ENCODE data around the gene CPN1. TPM values are rescaled to one million over a fixed set of nuclear protein-coding genes. Genes with fewer than 3 reads are reported as not detected.

Gene CPN1
- total RNA-seq, 1 experiment from 2014 or later, result not detected

DNA sequence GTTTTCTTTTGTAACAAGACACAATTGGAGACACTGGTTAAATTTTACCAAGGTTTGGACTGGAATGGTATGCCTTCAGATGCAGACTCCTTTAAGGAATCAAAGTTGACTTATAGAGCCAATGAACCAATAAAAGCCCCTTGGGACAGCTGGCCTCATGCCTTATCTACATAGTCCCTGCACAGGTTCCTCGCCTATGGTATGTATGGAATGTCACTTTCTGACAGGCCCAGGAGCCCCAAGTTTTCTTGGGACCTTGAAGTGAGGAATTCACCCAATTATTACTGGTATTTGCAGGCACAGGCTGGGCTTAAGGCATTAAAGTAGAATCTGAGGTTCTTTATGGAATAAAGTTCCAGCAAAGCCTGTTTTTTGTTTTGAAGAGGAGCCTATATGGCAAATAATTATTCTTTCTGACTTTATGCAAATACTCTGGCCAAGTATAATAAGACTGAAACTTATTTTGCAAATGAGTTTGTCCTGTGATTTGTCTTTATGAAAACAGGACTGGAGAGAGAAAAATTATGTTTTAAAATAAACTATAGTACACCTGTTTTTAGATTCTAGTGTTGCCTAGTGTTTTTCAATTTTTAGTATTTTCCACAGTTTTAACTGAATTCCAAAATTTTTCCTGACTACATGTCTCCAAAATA is 47.8 kb downstream of the CPN1 start:
- H4K20me1 ChIP-seq (ENCODE audit: control insufficient read depth, insufficient read depth, insufficient read length), result no peaks in the 10 kb centered on the region
- no peak overlapping the region for H2AFZ ChIP-seq (ENCODE audit: low read length)
- no peaks in the 10 kb centered on the region for H3K23me2 ChIP-seq (ENCODE audit: insufficient read length, low read depth, low read length, poor library complexity, severe bottlenecking)
- no peak overlapping the region for H4K5ac ChIP-seq (ENCODE audit: insufficient read length, low read depth, low read length)
- no peak overlapping the region for H3K4ac ChIP-seq (ENCODE audit: low read depth, low read length)
- no peak overlapping the region for H3K4me2 ChIP-seq (ENCODE audit: insufficient read depth, insufficient read length, low read length)
- Mint-ChIP-seq H3K27ac (no peak overlapping the region), H3K9me3 (peaks cover 4 to 7% of the 10 kb centered on the region in 2 experiments; a peak in 3 of 5 replicates), H3K27me3 (ENCODE audit: low read depth) (no peaks in the 10 kb centered on the region; the same call in 1 of the 2 replicates), H3K4me1 (peaks cover 11 to 20% of the 10 kb centered on the region in 2 experiments), H3K36me3 (ENCODE audit: insufficient read depth in 1 of 3, low read depth in 3 of 3) (peaks cover 0 to 4% (median 2%) of the 10 kb centered on the region in 3 experiments; a peak in 4 of 7 replicates), H3K4me3 (no peak overlapping the region)
- H2BK12ac ChIP-seq (ENCODE audit: insufficient read length, low read depth, low read length), result no peak overlapping the region
- H2AK5ac ChIP-seq (ENCODE audit: insufficient read length, low read length), result no peak overlapping the region
- H2BK15ac ChIP-seq (ENCODE audit: low read depth, low read length), result no peak overlapping the region
- H2BK120ac ChIP-seq (ENCODE audit: low read depth, low read length, poor library complexity, severe bottlenecking), result no peak overlapping the region
- no peaks in the 10 kb centered on the region; the same call in 1 of the 2 replicates for H3K4me1 ChIP-seq (ENCODE audit: insufficient read depth, low read length)
- H3K9me3 ChIP-seq (ENCODE audit: control insufficient read depth, low read depth, low read length), result no peaks in the 10 kb centered on the region
- no peak overlapping the region for H3K27ac ChIP-seq (ENCODE audit: insufficient read length, low read depth, low read length)
- H3K79me1 ChIP-seq (ENCODE audit: insufficient read depth, low read depth, low read length, poor library complexity, severe bottlenecking), result no peaks in the 10 kb centered on the region
- WGBS (ENCODE audit: extremely low coverage, insufficient read length, low lambda C conversion rate), result no CpG with 5 or more reads among the region's 1 CpG
- H2BK20ac ChIP-seq (ENCODE audit: low read depth, low read length, poor library complexity, severe bottlenecking), result no peak overlapping the region
- H3K18ac ChIP-seq (ENCODE audit: insufficient read length, low read depth, low read length), result no peak overlapping the region
- no peak overlapping the region for H3K56ac ChIP-seq (ENCODE audit: insufficient read length, low read depth, low read length)
- no peak overlapping the region for H3T11ph ChIP-seq (ENCODE audit: low read length)
- DNase-seq, result no peak
- no peak overlapping the region for H4K91ac ChIP-seq (ENCODE audit: insufficient read length, low read depth, low read length)
- no peaks in the 10 kb centered on the region for H3K79me2 ChIP-seq (ENCODE audit: insufficient read depth, low read length)
- H2BK5ac ChIP-seq (ENCODE audit: insufficient read length, low read length), result no peak overlapping the region
- no peaks in the 10 kb centered on the region for H3K27me3 ChIP-seq (ENCODE audit: insufficient read depth, low read length)
- no peak overlapping the region for H3K23ac ChIP-seq (ENCODE audit: insufficient read length, low read depth, low read length)
- H4K8ac ChIP-seq (replicated peaks; ENCODE audit: insufficient read length, low read depth, low read length), result no peak overlapping the region
- H3K9ac ChIP-seq (ENCODE audit: extremely low read depth, insufficient read length, low read length), result no peak overlapping the region
- no peak overlapping the region for H3K14ac ChIP-seq (ENCODE audit: insufficient read depth, low read length)
- TF ChIP-seq, protein P1, sequence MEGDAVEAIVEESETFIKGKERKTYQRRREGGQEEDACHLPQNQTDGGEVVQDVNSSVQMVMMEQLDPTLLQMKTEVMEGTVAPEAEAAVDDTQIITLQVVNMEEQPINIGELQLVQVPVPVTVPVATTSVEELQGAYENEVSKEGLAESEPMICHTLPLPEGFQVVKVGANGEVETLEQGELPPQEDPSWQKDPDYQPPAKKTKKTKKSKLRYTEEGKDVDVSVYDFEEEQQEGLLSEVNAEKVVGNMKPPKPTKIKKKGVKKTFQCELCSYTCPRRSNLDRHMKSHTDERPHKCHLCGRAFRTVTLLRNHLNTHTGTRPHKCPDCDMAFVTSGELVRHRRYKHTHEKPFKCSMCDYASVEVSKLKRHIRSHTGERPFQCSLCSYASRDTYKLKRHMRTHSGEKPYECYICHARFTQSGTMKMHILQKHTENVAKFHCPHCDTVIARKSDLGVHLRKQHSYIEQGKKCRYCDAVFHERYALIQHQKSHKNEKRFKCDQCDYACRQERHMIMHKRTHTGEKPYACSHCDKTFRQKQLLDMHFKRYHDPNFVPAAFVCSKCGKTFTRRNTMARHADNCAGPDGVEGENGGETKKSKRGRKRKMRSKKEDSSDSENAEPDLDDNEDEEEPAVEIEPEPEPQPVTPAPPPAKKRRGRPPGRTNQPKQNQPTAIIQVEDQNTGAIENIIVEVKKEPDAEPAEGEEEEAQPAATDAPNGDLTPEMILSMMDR (conservative IDR thresholded peaks at IDR 0.05), result no peak
